ENCODE results near the gene ALDH3A1. TPM values are rescaled to one million over a fixed set of nuclear protein-coding genes. Genes with fewer than 3 reads are reported as not detected.

ALDH3A1 gene
- total RNA-seq, 1 donor from 2014 or later = 14.4 TPM

- H3K4me3 ChIP-seq = peak overlapping the region in 1 of 2 donors; percentile 61
- peaks cover 8 to 12% of the 10 kb centered on the region in 2 donors for H3K4me1 ChIP-seq
- no peaks in the 10 kb centered on the region for H3K9me3 ChIP-seq
- intact Hi-C loops (cut with DNase I) = no loop called here
- H3K27ac ChIP-seq = peak overlapping the region; percentile 58 to 61
- no peaks in the 10 kb centered on the region for H3K36me3 ChIP-seq
- no peaks in the 10 kb centered on the region for H3K27me3 ChIP-seq
- peak; percentile 47 to 84 for DNase-seq (ENCODE audit: low spot score in 2 of 2)
- TF ChIP-seq CTCF (IDR thresholded peaks at IDR 0.05) = no peak
These were observed 23.3 kb downstream of the ALDH3A1 start for GRCh38 chr17:19724501-19725420.

GRCh38 chr17:19723964-19724363 is 24.1 kb downstream of the ALDH3A1 start:
- no peaks in the 10 kb centered on the region for H3K9me3 ChIP-seq
- H3K4me3 ChIP-seq = peak overlapping the region in 1 of 2 donors; percentile 61
- no peaks in the 10 kb centered on the region for H3K27me3 ChIP-seq
- intact Hi-C loops (cut with DNase I) = no loop called here
- TF ChIP-seq CTCF (IDR thresholded peaks at IDR 0.05) = no peak
- H3K36me3 ChIP-seq = no peaks in the 10 kb centered on the region
- H3K27ac ChIP-seq = peak overlapping the region; percentile 58 to 61
- peaks cover 8 to 12% of the 10 kb centered on the region in 2 donors for H3K4me1 ChIP-seq
- DNase-seq (ENCODE audit: low spot score in 2 of 2) = peak in 1 of 2 donors; percentile 58

- H3K27me3 ChIP-seq = no peaks in the 10 kb centered on the region
- H3K4me3 ChIP-seq = no peak overlapping the region
- intact Hi-C loops (cut with DNase I) = no loop called here
- no peaks in the 10 kb centered on the region for H3K4me1 ChIP-seq
- TF ChIP-seq CTCF (IDR thresholded peaks at IDR 0.05) = no peak
- no peaks in the 10 kb centered on the region for H3K36me3 ChIP-seq
- no peak overlapping the region for H3K27ac ChIP-seq
- no peak for DNase-seq (ENCODE audit: low spot score in 2 of 2)
- H3K9me3 ChIP-seq = no peaks in the 10 kb centered on the region
These were observed 27.3 kb downstream of the ALDH3A1 start for GRCh38 chr17:19720631-19721426.

GRCh38 chr17:19720210-19720475 is 28.0 kb downstream of the ALDH3A1 start:
- Histone ChIP-seq H3K4me1 (no peaks in the 10 kb centered on the region), H3K4me3 (no peak overlapping the region), H3K36me3 (no peaks in the 10 kb centered on the region), H3K27me3 (no peaks in the 10 kb centered on the region), H3K9me3 (no peaks in the 10 kb centered on the region), H3K27ac (no peak overlapping the region)
- TF ChIP-seq CTCF (IDR thresholded peaks at IDR 0.05) = no peak
- no peak for DNase-seq (ENCODE audit: low spot score in 2 of 2)
- intact Hi-C loops (cut with DNase I) = no loop called here

GRCh38 chr17:19719355-19720209 is 28.5 kb downstream of the ALDH3A1 start:
- no peak for DNase-seq (ENCODE audit: low spot score in 2 of 2)
- no peaks in the 10 kb centered on the region for H3K27me3 ChIP-seq
- intact Hi-C loops (cut with DNase I) = no loop called here
- no peak overlapping the region for H3K4me3 ChIP-seq
- H3K4me1 ChIP-seq = no peaks in the 10 kb centered on the region
- H3K27ac ChIP-seq = no peak overlapping the region
- no peaks in the 10 kb centered on the region for H3K9me3 ChIP-seq
- TF ChIP-seq CTCF (IDR thresholded peaks at IDR 0.05) = no peak
- no peaks in the 10 kb centered on the region for H3K36me3 ChIP-seq
